ENCODE results near the gene TBC1D8. TPM values are rescaled to one million over a fixed set of nuclear protein-coding genes. Genes with fewer than 3 reads are reported as not detected.
A peak's percentile ranks its signal among the peaks of the same experiment; 100 is the strongest.

Gene TBC1D8
- total and polyA plus RNA-seq, 2 of the 13 experiments (the other 11 are each of a cell fraction or from before 2014, with no cell fraction given): 45.1 to 95.4 TPM

- TF ChIP-seq TRIM24 (CRISPR knock-in tag; IDR thresholded peaks at IDR 0.05): no peak
- TF ChIP-seq ZNF431 (CRISPR knock-in tag; IDR thresholded peaks at IDR 0.05; ENCODE audit: borderline replicate concordance, low read depth): no peak
- TF ChIP-seq, protein P1, sequence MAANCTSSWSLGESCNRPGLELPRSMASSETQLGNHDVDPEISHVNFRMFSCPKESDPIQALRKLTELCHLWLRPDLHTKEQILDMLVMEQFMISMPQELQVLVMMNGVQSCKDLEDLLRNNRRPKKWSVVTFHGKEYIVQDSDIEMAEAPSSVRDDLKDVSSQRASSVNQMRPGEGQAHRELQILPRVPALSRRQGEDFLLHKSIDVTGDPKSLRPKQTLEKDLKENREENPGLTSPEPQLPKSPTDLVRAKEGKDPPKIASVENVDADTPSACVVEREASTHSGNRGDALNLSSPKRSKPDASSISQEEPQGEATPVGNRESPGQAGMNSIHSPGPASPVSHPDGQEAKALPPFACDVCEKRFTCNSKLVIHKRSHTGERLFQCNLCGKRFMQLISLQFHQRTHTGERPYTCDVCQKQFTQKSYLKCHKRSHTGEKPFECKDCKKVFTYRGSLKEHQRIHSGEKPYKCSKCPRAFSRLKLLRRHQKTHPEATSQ (CRISPR knock-in tag; IDR thresholded peaks at IDR 0.05; ENCODE audit: borderline replicate concordance): no peak
- no peak for TF ChIP-seq ZNF7 (CRISPR knock-in tag; IDR thresholded peaks at IDR 0.05)
- TF ChIP-seq RAD21 (CRISPR knock-in tag; IDR thresholded peaks at IDR 0.05): peak; percentile 82
- no peak for TF ChIP-seq WIZ (CRISPR knock-in tag; IDR thresholded peaks at IDR 0.05)
- no peak for TF ChIP-seq SP2 (CRISPR knock-in tag; IDR thresholded peaks at IDR 0.05)
- TF ChIP-seq MIER2 (CRISPR knock-in tag; IDR thresholded peaks at IDR 0.05): 0 out of 2 replicates have a peak, but pooled peaks have one; percentile 15
- no peak for TF ChIP-seq ZBTB37 (CRISPR knock-in tag; IDR thresholded peaks at IDR 0.05)
- TF ChIP-seq HNRNPH1 (optimal IDR thresholded peaks at IDR 0.05; ENCODE audit: low read depth, low read length): no peak
- no peak for TF ChIP-seq ZNF280D (CRISPR knock-in tag; IDR thresholded peaks at IDR 0.05)
- TF ChIP-seq TARDBP (CRISPR knock-in tag; IDR thresholded peaks at IDR 0.05): no peak
- TF ChIP-seq KDM6A (CRISPR knock-in tag; IDR thresholded peaks at IDR 0.05; ENCODE audit: low read depth): no peak
- no peak for TF ChIP-seq ZSCAN31 (CRISPR knock-in tag; IDR thresholded peaks at IDR 0.05; ENCODE audit: low read depth)
- TF ChIP-seq SNAPC2 (CRISPR knock-in tag; IDR thresholded peaks at IDR 0.05): no peak
- TF ChIP-seq MLLT10 (CRISPR knock-in tag; IDR thresholded peaks at IDR 0.05): no peak
- TF ChIP-seq ZNF264 (CRISPR knock-in tag; IDR thresholded peaks at IDR 0.05): 0 out of 2 replicates have a peak, but pooled peaks have one; percentile 58
- TF ChIP-seq HMG20B (CRISPR knock-in tag; conservative IDR thresholded peaks at IDR 0.05): no peak
- TF ChIP-seq GTF3A (CRISPR knock-in tag; conservative IDR thresholded peaks at IDR 0.05): no peak
- TF ChIP-seq CREBL2 (CRISPR knock-in tag; IDR thresholded peaks at IDR 0.05; ENCODE audit: borderline replicate concordance): no peak
- no peak for TF ChIP-seq GATAD1 (CRISPR knock-in tag; IDR thresholded peaks at IDR 0.05)
- TF ChIP-seq, protein P2, sequence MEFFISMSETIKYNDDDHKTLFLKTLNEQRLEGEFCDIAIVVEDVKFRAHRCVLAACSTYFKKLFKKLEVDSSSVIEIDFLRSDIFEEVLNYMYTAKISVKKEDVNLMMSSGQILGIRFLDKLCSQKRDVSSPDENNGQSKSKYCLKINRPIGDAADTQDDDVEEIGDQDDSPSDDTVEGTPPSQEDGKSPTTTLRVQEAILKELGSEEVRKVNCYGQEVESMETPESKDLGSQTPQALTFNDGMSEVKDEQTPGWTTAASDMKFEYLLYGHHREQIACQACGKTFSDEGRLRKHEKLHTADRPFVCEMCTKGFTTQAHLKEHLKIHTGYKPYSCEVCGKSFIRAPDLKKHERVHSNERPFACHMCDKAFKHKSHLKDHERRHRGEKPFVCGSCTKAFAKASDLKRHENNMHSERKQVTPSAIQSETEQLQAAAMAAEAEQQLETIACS (CRISPR knock-in tag; IDR thresholded peaks at IDR 0.05): no peak
- no peak for TF ChIP-seq ZBTB8A (CRISPR knock-in tag; IDR thresholded peaks at IDR 0.05; ENCODE audit: borderline replicate concordance, low read depth)
- TF ChIP-seq ZNF337 (CRISPR knock-in tag; IDR thresholded peaks at IDR 0.05; ENCODE audit: borderline replicate concordance, low read depth): no peak
- no peak for TF ChIP-seq ZNF709 (CRISPR knock-in tag; IDR thresholded peaks at IDR 0.05)
- TF ChIP-seq U2AF2 (IDR thresholded peaks at IDR 0.05; ENCODE audit: low read depth, low read length): no peak
Observed at GRCh38 chr2:101012706-101013181, 138.4 kb downstream of the TBC1D8 start (continued).

Data from HepG2 (cell line).